K562 (cell line): Measurements from ENCODE around the gene LMCD1.
A peak's percentile ranks its signal among the peaks of the same experiment; 100 is the strongest.

Experiments used
- ATF3 ChIP-seq, 2 experiments: fragments of 450-650 bp in 1 of 2; sonication (generic) in 1 of 2; formaldehyde crosslinking in 1 of 2; IDR thresholded peaks in 1 of 2; conservative IDR thresholded peaks in 1 of 2; 2 replicates each; pipeline versions ENCODE4 v1.6.1 to v1.8.1; 2016 to 2023; ENCODE audit warnings: mild to moderate bottlenecking in 2 of 2, moderate library complexity in 2 of 2, inconsistent platforms in 1 of 2, missing genetic modification reagents in 1 of 2
- EZH2 ChIP-seq: IDR thresholded peaks from 2 replicates; pipeline ENCODE4 v1.6.1; 2012; ENCODE audit warnings: low read depth, mild to moderate bottlenecking, inconsistent platforms, low read length, borderline replicate concordance
- PHF21A ChIP-seq: fragments of 450-650 bp; IDR thresholded peaks from 2 replicates; pipeline ENCODE4 v1.6.1; 2017; ENCODE audit warnings: low read depth, borderline replicate concordance
- POLR2A ChIP-seq: fragments of 450-650 bp; conservative IDR thresholded peaks from 2 replicates; pipeline ENCODE4 v1.6.1; 2016
- POLR2AphosphoS5 ChIP-seq: IDR thresholded peaks from 2 replicates; pipeline ENCODE4 v1.6.1; 2011; ENCODE audit warnings: mild to moderate bottlenecking, low read depth, low read length, moderate library complexity; ENCODE audit not compliant: control insufficient read depth, insufficient read depth
- TAF1 ChIP-seq: IDR thresholded peaks from 2 replicates; pipeline ENCODE4 v1.6.1; 2011; ENCODE audit warnings: mild to moderate bottlenecking, low read length, moderate library complexity; ENCODE audit not compliant: insufficient read depth, control insufficient read depth, severe bottlenecking; ENCODE audit errors: extremely low read depth
- TBP ChIP-seq: optimal IDR thresholded peaks from 2 replicates; pipeline ENCODE3; 2011; ENCODE audit warnings: low read depth, low read length, improper control_type of control experiment
- THRB ChIP-seq: fragments of 450-650 bp; formaldehyde crosslinking; conservative IDR thresholded peaks from 2 replicates; pipeline ENCODE4 v1.4.0; 2022; ENCODE audit warnings: mild to moderate bottlenecking, missing genetic modification characterization
- ZNF77 ChIP-seq: fragments of 250-450 bp; sonication (Bioruptor Pico); IDR thresholded peaks from 2 replicates; pipeline ENCODE4 v1.5.0; 2020
- ZNF785 ChIP-seq: fragments of 250-450 bp; sonication (Bioruptor Pico); IDR thresholded peaks from 2 replicates; pipeline ENCODE4 v1.4.0; 2020; ENCODE audit warnings: mild to moderate bottlenecking

- TF ChIP-seq ZNF77 (CRISPR knock-in tag) (no peak), POLR2A (no peak), PHF21A (no peak), TAF1 (no peak), ZNF785 (CRISPR knock-in tag) (no peak), TBP (no peak), EZH2 (no peak), THRB (CRISPR knock-in tag) (no peak), ATF3 (IDR thresholded peaks at IDR 0.05) (0 out of 2 replicates have a peak, but pooled peaks have one; percentile 29), ATF3 (CRISPR knock-in tag; conservative IDR thresholded peaks at IDR 0.05) (no peak), POLR2AphosphoS5 (no peak)
Observed at GRCh38 chr3:8560366-8561007, 58.9 kb downstream of the LMCD1 start.
